ENCODE measurements around the gene ITGB7.

Gene ITGB7

DNA sequence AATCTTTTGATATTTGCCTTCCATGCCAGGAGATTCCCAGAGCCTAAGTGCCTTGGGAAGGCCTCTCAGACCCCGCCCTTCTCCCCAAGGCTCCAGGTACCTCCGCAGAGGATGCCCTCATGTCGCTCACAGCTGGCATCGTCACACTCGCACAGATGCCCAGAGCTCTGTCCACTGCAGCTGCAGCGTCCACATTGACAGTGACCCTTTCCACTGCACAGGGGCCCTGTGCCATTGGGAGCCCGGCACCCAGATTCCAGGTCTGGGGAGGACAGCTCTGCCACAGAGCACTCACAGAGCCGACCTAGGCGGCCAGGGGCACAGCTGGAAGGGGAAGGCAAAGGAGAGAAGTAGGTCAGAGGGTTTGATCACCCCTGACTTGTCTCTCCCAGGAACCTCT is 14.0 kb downstream of the ITGB7 start:
- H3K27ac ChIP-seq (ENCODE audit: low read length), result no peak overlapping the region
- H3K4me1 ChIP-seq (ENCODE audit: control insufficient read depth in 1 of 2, insufficient read depth in 2 of 2, low read length in 2 of 2), result peaks cover 0 to 14% of the 10 kb centered on the region in 2 donors
- H3K36me3 ChIP-seq (ENCODE audit: control insufficient read depth in 1 of 2, insufficient read depth in 2 of 2, low read length in 2 of 2), result peaks cover under 1 to 18% of the 10 kb centered on the region in 2 donors
- no peaks in the 10 kb centered on the region for H3K27me3 ChIP-seq (ENCODE audit: low read depth, low read length)
- H3K4me3 ChIP-seq (ENCODE audit: low read depth in 1 of 2, low read length in 2 of 2), result no peak overlapping the region
- H3K9me3 ChIP-seq (ENCODE audit: control insufficient read depth in 1 of 2, low read length in 2 of 2), result no peaks in the 10 kb centered on the region

DNA sequence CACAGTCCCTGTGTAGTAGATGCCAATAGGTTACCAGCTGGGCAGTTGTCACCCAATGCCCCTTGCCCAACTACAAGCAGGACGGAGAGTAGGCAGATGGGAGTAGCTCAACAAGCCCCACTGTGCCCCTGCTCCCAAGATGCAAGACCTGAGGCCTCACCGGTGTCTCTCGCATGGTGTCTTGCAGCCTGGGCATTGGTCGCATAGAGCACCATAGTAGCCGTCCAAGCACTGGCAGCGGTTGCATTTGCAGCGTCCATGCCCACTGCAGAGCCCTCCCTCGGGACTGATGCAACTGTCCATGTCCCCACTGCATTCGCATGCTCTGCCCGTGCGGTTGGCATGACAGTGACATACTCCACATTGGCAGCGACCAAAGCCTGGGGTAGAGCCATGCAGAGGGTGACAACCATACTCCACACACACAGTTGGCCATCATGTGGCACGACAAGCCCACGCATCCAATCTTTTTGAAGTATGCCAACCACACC is 14.5 kb downstream of the ITGB7 start:
- H3K27ac ChIP-seq (ENCODE audit: low read length), result no peak overlapping the region
- no peak overlapping the region for H3K4me3 ChIP-seq (ENCODE audit: low read depth in 1 of 2, low read length in 2 of 2)
- peaks cover 0 to 9% of the 10 kb centered on the region in 2 donors for H3K4me1 ChIP-seq (ENCODE audit: control insufficient read depth in 1 of 2, insufficient read depth in 2 of 2, low read length in 2 of 2)
- H3K9me3 ChIP-seq (ENCODE audit: control insufficient read depth in 1 of 2, low read length in 2 of 2), result no peaks in the 10 kb centered on the region
- H3K36me3 ChIP-seq (ENCODE audit: control insufficient read depth in 1 of 2, insufficient read depth in 2 of 2, low read length in 2 of 2), result peaks cover 5 to 23% of the 10 kb centered on the region in 2 donors
- no peaks in the 10 kb centered on the region for H3K27me3 ChIP-seq (ENCODE audit: low read depth, low read length)

DNA sequence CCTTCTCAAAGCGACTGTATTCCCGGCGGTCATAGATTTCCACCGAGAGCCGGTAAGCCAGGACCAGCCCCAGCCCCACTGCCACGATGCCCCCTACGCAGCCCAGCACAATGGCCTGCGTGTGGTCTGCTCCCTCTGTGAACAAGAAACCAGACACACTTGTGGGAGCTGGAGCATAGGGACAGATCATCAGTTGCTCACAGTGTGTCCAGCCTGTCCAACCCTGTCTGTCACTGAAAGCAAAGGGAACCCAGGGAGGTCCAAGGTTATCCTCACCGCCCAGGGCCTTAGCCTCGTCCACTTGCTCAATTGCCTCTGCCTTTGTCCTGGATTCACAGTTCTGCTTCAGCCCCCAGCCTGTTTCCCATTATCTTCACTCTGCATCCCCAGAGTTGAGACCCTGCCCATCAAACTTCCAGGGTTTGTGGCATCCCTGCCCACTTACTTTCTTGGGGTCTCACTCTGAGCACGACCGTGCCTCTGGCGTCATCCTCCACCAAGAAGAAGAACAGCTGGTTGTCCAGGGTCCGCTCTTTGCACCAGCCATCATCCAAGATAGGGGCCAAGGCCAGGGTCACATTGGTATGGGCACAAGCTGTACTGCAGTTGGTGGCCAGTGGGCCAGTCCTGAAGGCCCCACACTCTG is 15.0 kb downstream of the ITGB7 start:
- H3K4me3 ChIP-seq (ENCODE audit: low read depth in 1 of 2, low read length in 2 of 2), result no peak overlapping the region
- no peaks in the 10 kb centered on the region for H3K27me3 ChIP-seq (ENCODE audit: low read depth, low read length)
- no peak overlapping the region for H3K27ac ChIP-seq (ENCODE audit: low read length)
- H3K9me3 ChIP-seq (ENCODE audit: control insufficient read depth in 1 of 2, low read length in 2 of 2), result no peaks in the 10 kb centered on the region
- H3K36me3 ChIP-seq (ENCODE audit: control insufficient read depth in 1 of 2, insufficient read depth in 2 of 2, low read length in 2 of 2), result peaks cover 11 to 28% of the 10 kb centered on the region in 2 donors
- peaks cover 0 to 6% of the 10 kb centered on the region in 2 donors for H3K4me1 ChIP-seq (ENCODE audit: control insufficient read depth in 1 of 2, insufficient read depth in 2 of 2, low read length in 2 of 2)

GRCh38 chr12:53191096-53191884 is 15.8 kb downstream of the ITGB7 start:
- H3K9me3 ChIP-seq (ENCODE audit: control insufficient read depth in 1 of 2, low read length in 2 of 2), result no peaks in the 10 kb centered on the region
- no peak overlapping the region for H3K27ac ChIP-seq (ENCODE audit: low read length)
- no peaks in the 10 kb centered on the region for H3K27me3 ChIP-seq (ENCODE audit: low read depth, low read length)
- peaks cover 18 to 35% of the 10 kb centered on the region in 2 donors for H3K36me3 ChIP-seq (ENCODE audit: control insufficient read depth in 1 of 2, insufficient read depth in 2 of 2, low read length in 2 of 2)
- H3K4me1 ChIP-seq (ENCODE audit: control insufficient read depth in 1 of 2, insufficient read depth in 2 of 2, low read length in 2 of 2), result peaks cover 0 to 6% of the 10 kb centered on the region in 2 donors
- H3K4me3 ChIP-seq (ENCODE audit: low read depth in 1 of 2, low read length in 2 of 2), result no peak overlapping the region

DNA sequence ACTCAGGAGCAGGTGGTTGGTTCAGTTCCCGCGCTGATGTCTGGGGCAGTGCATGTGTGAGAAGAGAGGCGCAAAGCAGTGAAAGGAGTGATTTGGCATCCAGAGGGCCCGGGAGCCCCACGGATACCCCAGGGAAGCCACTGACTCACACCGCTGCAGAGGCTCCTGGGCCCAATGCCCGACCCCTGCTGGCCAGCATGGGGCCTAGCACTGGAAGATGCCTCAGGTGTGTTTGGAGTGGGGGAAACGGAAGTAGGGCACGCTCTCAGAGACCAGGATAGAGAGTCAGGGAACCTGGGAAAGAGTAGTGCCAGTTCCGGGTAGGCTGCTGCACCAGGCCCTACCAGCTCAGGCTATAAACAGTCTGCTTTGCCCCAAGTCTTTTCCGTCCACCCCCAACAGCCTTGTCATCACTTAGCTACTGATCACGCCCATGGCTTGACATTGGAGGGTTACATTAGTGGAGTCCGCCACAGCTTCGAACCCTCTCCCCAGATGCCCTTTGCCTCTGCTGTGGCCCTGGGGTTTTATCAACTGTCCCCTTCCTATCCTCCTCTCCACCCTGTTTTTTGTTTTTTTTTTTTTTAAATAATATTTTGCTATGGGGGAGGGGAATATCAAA is 16.8 kb downstream of the ITGB7 start:
- Histone ChIP-seq H3K9me3 (ENCODE audit: control insufficient read depth in 1 of 2, low read length in 2 of 2) (no peaks in the 10 kb centered on the region), H3K4me3 (ENCODE audit: low read depth in 1 of 2, low read length in 2 of 2) (no peak overlapping the region), H3K27ac (ENCODE audit: low read length) (no peak overlapping the region), H3K4me1 (ENCODE audit: control insufficient read depth in 1 of 2, insufficient read depth in 2 of 2, low read length in 2 of 2) (peaks cover 0 to 6% of the 10 kb centered on the region in 2 donors), H3K36me3 (ENCODE audit: control insufficient read depth in 1 of 2, insufficient read depth in 2 of 2, low read length in 2 of 2) (peaks cover 29 to 46% of the 10 kb centered on the region in 2 donors), H3K27me3 (ENCODE audit: low read depth, low read length) (no peaks in the 10 kb centered on the region)

DNA sequence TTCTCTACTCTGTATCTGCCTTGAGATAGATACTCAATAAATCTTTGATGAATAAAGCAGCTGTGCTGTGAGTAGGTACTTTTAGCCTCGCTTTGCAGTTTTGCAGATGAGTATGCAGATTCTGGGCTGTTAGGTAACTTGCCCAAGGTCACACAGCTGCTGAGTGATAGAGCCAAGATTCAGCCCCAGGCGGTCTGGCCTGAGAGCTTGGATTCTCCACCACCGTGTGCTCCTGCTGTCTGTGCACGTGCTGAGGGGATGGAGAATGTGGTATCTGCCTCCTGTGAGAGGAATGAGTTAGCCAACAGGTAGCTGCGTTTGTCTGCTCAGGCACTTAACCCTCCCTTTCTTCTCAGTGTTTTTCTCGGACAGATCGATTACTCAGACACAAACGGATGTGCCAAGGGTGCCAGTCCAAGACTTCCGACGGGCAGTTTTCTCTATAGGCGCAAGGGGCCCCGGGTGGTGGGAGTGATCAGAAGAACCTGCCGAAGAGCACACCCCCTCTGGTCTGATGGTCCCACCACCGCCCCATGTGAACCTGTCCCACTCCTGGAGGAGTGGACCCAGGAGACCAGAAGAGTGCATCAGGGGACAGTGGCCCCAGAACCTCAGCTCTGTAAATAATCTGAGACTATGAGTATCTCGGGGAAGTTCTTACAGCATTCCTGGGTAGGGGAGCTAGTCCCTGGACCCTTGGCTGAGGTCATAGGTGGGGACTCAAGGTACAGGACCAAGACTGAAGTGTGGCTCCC is 19.7 kb downstream of the ITGB7 start:
- Histone ChIP-seq H3K27ac (ENCODE audit: low read length) (no peak overlapping the region), H3K4me1 (ENCODE audit: control insufficient read depth in 1 of 2, insufficient read depth in 2 of 2, low read length in 2 of 2) (peaks cover 13 to 26% of the 10 kb centered on the region in 2 donors), H3K36me3 (ENCODE audit: control insufficient read depth in 1 of 2, insufficient read depth in 2 of 2, low read length in 2 of 2) (peaks cover 45 to 67% of the 10 kb centered on the region in 2 donors), H3K27me3 (ENCODE audit: low read depth, low read length) (no peaks in the 10 kb centered on the region), H3K4me3 (ENCODE audit: low read depth in 1 of 2, low read length in 2 of 2) (no peak overlapping the region), H3K9me3 (ENCODE audit: control insufficient read depth in 1 of 2, low read length in 2 of 2) (no peaks in the 10 kb centered on the region)

DNA sequence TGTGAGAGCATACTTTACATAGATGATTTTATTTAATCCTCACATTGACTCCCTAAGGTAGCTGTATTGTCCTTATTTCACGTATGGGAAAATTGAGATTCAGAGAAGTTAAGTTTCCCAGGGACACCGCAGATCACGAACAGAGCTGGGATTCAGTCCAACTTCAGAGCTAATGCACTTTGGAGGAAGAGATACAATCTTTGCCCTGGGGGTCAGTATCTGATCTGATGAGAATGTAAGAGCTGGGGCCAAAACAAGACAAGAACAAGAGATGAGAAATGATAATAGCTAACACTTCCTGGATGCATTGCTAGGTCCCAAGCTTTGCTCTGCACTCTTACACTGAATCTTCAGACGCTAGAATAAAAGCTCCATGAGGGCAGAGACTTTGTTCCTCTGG is 20.3 kb downstream of the ITGB7 start:
- peaks cover 19 to 31% of the 10 kb centered on the region in 2 donors for H3K4me1 ChIP-seq (ENCODE audit: control insufficient read depth in 1 of 2, insufficient read depth in 2 of 2, low read length in 2 of 2)

GRCh38 chr12:53185582-53186153 is 21.4 kb downstream of the ITGB7 start:
- H3K27me3 ChIP-seq (ENCODE audit: low read depth, low read length), result no peaks in the 10 kb centered on the region
- H3K27ac ChIP-seq (ENCODE audit: low read length), result no peak overlapping the region
- peaks cover 21 to 38% of the 10 kb centered on the region in 2 donors for H3K4me1 ChIP-seq (ENCODE audit: control insufficient read depth in 1 of 2, insufficient read depth in 2 of 2, low read length in 2 of 2)
- H3K4me3 ChIP-seq (ENCODE audit: low read depth in 1 of 2, low read length in 2 of 2), result no peak overlapping the region
- H3K36me3 ChIP-seq (ENCODE audit: control insufficient read depth in 1 of 2, insufficient read depth in 2 of 2, low read length in 2 of 2), result peaks cover 51 to 60% of the 10 kb centered on the region in 2 donors
- H3K9me3 ChIP-seq (ENCODE audit: control insufficient read depth in 1 of 2, low read length in 2 of 2), result no peaks in the 10 kb centered on the region

More for the DNA sequence above, 20.3 kb downstream of the ITGB7 start:
- Histone ChIP-seq H3K27ac (ENCODE audit: low read length) (no peak overlapping the region), H3K9me3 (ENCODE audit: control insufficient read depth in 1 of 2, low read length in 2 of 2) (no peaks in the 10 kb centered on the region), H3K27me3 (ENCODE audit: low read depth, low read length) (no peaks in the 10 kb centered on the region), H3K4me3 (ENCODE audit: low read depth in 1 of 2, low read length in 2 of 2) (no peak overlapping the region), H3K36me3 (ENCODE audit: control insufficient read depth in 1 of 2, insufficient read depth in 2 of 2, low read length in 2 of 2) (peaks cover 51 to 67% of the 10 kb centered on the region in 2 donors)

- Histone ChIP-seq H3K36me3 (ENCODE audit: control insufficient read depth in 1 of 2, insufficient read depth in 2 of 2, low read length in 2 of 2) (peaks cover 51 to 60% of the 10 kb centered on the region in 2 donors), H3K4me1 (ENCODE audit: control insufficient read depth in 1 of 2, insufficient read depth in 2 of 2, low read length in 2 of 2) (peaks cover 21 to 34% of the 10 kb centered on the region in 2 donors)
These were observed 22.2 kb downstream of the ITGB7 start for GRCh38 chr12:53184828-53185227.

DNA sequence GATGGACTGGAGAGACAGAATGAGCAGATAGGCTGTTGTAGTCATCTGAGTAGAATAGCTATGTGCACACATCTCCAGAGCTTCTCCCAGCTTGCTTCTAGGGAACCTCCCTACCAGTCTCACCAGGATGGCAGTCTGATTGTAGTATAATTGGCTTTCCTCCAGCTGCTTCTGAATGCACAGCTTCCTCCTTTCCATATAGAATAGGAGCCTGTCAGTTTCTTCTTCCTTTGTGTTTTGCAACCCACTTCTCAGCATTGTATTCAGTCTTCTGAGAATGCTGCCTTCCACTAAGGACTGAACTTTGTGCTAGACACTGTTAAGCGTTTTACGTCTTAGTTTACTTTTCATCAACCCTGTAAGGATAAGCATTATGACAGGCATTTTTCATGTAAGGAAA is 24.1 kb downstream of the ITGB7 start:
- H3K9me3 ChIP-seq (ENCODE audit: control insufficient read depth in 1 of 2, low read length in 2 of 2), result no peaks in the 10 kb centered on the region
- peaks cover 21 to 41% of the 10 kb centered on the region in 2 donors for H3K4me1 ChIP-seq (ENCODE audit: control insufficient read depth in 1 of 2, insufficient read depth in 2 of 2, low read length in 2 of 2)
- no peak overlapping the region for H3K27ac ChIP-seq (ENCODE audit: low read length)
- H3K27me3 ChIP-seq (ENCODE audit: low read depth, low read length), result no peaks in the 10 kb centered on the region
- H3K36me3 ChIP-seq (ENCODE audit: control insufficient read depth in 1 of 2, insufficient read depth in 2 of 2, low read length in 2 of 2), result peaks cover 47 to 49% of the 10 kb centered on the region in 2 donors
- H3K4me3 ChIP-seq (ENCODE audit: low read depth in 1 of 2, low read length in 2 of 2), result peak overlapping the region; percentile 77 to 86

More at GRCh38 chr12:53184828-53185227, 22.2 kb downstream of the ITGB7 start:
- Histone ChIP-seq H3K4me3 (ENCODE audit: low read depth in 1 of 2, low read length in 2 of 2) (no peak overlapping the region), H3K27ac (ENCODE audit: low read length) (no peak overlapping the region), H3K27me3 (ENCODE audit: low read depth, low read length) (no peaks in the 10 kb centered on the region), H3K9me3 (ENCODE audit: control insufficient read depth in 1 of 2, low read length in 2 of 2) (no peaks in the 10 kb centered on the region)

All from muscle layer of duodenum (tissue), 2 donors.